GM12872 (cell line): ENCODE data around the gene PLBD2.

Source experiments
- CTCF ChIP-seq: IDR thresholded peaks from 3 replicates; pipeline ENCODE4 v1.5.1; 2011; ENCODE audit warnings: low read depth, mild to moderate bottlenecking, low read length, moderate library complexity; ENCODE audit not compliant: insufficient read depth

The PLBD2 gene

DNA sequence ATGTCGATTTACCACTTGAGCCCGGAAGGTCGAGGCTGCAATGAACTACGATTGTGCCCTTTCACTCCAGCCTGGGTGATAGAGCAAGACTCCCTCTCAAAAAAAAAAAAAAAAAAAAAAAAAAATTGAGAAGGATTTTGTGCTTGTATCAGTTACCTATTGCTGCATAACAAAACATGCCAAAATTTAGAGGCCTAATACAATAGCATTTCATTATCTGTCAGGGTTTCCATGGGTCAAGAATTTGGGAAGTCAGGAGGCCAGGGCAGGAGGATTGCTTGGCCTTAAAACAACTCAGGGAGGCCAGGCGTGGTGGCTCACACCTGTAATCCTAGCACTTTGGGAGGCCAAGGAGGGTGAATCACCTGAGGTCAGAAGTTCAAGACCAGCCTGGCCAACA, 18.8 kb upstream of the PLBD2 start:
- TF ChIP-seq CTCF: no peak

- TF ChIP-seq CTCF: no peak
These were observed 18.3 kb upstream of the PLBD2 start for GRCh38 chr12:113340061-113340460.

- no peak for TF ChIP-seq CTCF
These were observed 16.9 kb upstream of the PLBD2 start for GRCh38 chr12:113341535-113341934.

DNA sequence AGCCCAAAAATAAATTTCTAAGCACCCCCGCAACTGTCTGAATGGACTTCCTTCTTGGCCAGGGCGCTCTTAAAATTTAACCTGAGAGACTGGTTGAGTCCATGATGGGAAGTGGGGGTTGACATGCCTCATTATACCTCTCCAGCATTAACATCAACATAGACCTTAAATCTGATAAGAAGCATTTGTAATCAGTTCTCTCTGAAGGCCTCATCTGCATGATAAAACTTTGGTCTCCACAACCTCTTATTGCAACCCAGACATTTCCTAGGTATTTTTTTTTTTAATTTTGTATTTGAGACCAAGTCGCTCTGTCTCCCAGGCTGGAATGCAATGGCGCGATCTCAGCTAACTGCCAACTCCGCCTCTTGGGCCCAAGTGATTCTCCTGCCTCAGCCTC, 13.1 kb upstream of the PLBD2 start:
- no peak for TF ChIP-seq CTCF

DNA sequence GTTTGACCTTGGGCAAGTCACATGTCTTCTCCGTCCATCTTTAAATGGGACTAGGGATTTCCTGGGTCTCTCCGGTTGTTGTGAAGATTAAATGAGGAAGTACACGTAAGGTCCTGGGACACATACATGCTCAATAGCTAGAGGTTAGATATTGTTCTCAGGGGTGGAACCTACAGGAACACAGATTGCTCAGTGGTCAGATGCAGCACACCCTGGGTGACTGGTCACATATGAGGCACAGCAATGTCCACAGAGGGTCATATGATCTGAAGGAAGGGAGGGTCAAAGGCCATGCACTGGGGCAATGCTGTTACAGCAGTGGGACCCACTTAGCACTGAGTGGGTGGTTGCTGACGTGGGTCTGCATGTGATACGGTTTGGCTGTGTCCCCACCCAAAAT, 12.0 kb upstream of the PLBD2 start:
- no peak for TF ChIP-seq CTCF

DNA sequence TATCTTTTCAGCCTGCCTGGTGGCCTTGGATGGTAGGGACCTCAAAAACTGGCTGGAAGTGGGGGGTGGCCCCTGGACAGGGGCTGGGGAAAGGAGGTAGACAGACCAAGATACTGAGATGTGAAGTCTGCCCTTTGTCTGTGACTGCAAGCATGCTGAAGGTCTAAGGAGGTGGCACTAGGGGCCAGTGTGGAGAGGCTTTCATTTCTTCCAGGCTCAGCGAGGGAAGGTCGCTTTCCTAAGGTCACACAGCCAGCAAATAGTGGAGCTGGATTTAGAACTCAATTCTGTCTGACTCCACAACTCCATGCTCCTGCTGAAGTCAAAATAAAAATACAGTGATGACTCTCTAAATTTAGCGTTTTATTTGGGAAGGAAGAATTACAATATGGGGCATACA, 11.3 kb upstream of the PLBD2 start:
- no peak for TF ChIP-seq CTCF

GRCh38 chr12:113347892-113348291, 10.5 kb upstream of the PLBD2 start:
- TF ChIP-seq CTCF: no peak
